GM04504 (cell line): Measurements from ENCODE around the gene CNOT6L.

Experiments
- DNase-seq: peaks from one replicate; pipeline ENCODE4 v3.0.0-alpha.2; 2012; ENCODE audit warnings: low read depth

CNOT6L gene

GRCh38 chr4:77820649-77821561, 1.7 kb upstream of the CNOT6L start:
- no peak for DNase-seq

DNA sequence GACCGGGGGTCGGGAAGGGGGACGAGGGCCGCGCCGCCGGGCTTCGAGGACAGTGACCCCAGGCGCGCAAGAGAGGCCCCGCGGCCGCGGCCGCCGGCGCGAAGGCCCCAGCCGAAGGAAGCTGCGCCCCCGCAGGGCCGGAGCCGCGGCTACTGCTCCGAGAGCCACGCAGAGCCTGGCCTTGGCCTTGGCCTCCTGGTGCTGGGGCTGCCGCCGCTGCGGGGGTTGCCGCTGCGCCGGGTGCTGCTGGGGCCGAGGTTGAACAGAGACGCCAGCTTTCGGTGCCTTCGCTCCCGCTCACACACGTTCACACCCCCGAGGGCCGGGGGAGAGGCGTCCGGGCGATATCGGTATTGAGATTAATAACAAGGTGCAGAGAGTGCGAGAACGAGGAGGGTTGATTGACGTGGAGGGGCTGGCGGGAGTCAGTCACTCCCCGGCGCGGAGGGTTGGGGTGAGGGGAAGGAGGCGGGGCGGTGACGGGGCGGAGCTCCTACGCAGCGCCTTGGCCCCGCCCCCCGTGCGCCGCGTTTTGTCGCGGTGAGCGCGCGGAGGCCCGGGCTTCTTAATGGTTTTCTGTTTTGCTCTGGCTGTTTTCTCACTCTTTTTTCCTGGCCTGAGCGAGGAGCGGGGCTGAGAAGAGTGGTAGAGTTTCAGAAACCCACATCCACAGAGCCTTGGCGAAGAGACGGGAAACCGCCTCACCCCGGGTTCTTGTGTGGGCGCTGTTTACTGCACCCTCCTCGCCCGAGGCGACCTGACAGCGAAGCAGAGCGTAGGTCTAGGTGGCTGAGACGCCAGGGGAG, 878 bp upstream of the CNOT6L start:
- DNase-seq, result peak; percentile 55

- no peak for DNase-seq
Observed at GRCh38 chr4:77819404-77819842, 255 bp upstream of the CNOT6L start.

DNA sequence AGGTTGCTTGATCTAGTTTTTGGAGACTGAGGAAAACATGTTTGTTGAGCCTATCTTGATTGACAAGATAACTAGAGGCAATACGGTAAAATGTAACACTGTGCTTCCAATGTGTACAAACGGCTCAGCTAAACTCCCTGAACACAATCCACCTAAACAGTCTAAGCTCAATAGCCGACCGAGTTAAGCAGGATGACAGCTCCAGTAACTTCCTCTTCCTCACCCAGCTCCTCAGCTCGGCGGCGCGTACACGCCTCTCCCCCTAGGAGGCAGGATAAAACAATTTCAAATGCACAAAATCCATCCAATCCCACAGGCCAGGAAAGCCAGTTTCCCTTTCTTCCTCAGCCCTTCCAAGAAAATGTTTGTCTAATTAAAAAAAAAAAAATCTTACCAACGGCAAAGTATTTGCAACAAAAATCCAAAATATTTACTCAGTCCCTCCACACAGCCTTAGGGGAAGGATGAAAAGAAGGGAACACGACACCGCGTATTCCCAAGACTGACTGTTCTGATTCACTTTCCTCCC, 1.0 kb downstream of the CNOT6L start:
- peak; percentile 50 for DNase-seq

DNA sequence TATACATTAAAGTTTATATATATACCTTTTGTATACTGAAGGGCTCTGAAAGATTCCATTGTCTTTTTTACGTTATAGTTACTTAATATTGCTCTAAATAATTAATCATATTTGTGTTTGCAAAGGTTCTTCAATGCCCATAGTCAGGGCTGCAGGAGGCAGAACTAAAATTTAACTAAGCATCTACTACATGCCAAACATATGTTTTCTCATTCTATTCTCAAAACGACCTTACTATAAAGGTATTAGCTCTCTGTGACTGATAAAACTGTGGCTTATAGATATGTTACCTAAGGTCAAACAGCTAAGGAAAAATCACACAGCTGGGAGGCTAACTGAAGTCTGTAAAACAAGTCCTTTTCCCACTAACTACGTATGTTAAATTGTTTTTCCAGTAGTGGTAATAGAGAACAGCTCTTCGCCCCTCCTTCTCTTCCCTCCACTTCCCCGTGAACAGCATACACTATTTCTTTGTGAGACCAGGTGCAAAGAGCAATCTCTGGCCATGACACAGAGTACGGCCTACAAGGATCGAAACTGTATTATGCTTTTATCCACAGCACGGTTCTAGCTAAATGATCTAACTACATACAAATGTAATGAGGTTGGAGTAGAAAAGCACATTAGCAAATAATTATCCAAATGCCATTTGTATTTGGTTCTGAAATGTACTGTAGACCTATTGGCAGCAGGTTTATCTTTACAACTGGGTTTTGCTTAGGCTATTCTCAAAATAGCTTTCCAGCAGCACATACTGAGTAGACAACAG, 1.7 kb downstream of the CNOT6L start:
- DNase-seq, result no peak

- no peak for DNase-seq
Observed at GRCh38 chr4:77816546-77816945, 2.6 kb downstream of the CNOT6L start.

DNA sequence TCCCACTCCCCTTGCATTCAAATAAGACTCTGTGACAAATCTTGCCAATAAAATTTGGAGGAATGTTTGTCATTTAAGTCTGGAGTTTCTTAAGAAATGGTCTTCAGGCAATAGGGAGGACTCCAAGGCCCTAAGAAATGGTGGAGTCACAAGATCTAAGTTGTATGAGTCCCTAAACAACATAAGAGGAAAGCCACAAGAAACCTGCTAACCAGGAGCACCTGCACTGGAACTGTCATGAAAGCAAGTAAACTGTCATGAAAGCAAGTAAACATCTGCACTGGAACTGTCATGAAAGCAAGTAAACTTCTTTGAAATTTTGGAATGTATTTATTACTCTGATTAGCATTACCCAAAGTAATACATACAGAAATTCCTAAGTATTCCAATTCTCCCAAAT, 3.5 kb downstream of the CNOT6L start:
- no peak for DNase-seq

DNA sequence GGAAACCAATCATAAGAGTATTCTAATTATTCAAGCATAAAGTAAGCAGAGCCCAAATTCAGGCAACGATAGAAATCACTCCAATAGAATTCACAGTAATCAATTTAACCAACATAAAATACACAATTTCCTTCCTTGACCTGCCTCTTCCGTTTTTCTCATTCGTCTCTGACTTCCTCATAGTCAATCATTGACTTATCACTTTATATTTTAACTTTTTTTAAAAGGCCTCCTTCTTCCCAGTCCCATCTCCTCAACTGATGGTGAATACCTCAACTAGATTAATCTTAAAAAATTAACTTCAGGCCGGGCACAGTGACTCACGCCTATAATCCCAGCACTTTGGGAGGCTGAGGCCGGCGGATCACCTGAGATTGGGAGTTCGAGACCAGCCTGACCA, 13.3 kb downstream of the CNOT6L start:
- no peak for DNase-seq

- DNase-seq, result no peak
Observed at GRCh38 chr4:77804471-77804870, 14.7 kb downstream of the CNOT6L start.

DNA sequence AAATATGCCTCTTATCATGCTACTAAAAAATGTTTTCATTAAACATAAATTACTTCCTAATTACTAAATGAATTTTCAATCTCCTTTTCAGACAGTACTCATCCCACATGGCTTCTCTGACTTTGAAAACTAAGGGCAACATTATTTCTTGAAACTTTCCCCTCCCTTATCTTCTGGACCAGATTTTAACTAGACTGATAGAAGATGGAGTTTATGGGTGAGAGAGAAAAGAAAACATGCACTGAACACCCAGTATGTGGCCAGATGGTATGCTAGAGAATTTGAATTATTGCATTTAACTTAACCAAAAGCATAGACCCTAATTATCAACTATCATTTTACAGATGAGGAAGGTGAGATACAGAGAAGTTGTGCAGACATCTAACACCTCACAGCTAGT, 16.8 kb downstream of the CNOT6L start:
- DNase-seq, result no peak

- DNase-seq, result no peak
Observed at GRCh38 chr4:77801260-77801608, 17.9 kb downstream of the CNOT6L start.

GRCh38 chr4:77800483-77801259, 18.5 kb downstream of the CNOT6L start:
- DNase-seq, result no peak

DNA sequence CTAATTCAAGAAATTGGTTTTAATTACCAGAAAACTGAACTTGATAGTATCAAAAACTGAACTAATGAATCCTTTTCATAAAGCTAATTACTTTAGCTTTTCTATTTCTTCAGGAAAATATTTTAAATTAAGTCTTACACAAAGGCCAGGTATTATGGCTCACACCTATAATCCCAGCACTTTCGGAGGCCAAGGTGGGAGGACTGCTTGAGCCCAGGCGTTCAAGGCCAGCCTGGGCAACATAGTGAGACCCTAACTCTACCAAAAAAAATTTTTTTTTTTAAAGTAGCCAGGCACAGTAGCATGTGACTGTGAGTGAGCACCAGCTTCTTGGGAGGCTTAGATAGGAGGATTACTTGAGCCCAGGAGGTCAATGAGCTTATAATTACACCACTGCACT, 19.1 kb downstream of the CNOT6L start:
- no peak for DNase-seq

DNA sequence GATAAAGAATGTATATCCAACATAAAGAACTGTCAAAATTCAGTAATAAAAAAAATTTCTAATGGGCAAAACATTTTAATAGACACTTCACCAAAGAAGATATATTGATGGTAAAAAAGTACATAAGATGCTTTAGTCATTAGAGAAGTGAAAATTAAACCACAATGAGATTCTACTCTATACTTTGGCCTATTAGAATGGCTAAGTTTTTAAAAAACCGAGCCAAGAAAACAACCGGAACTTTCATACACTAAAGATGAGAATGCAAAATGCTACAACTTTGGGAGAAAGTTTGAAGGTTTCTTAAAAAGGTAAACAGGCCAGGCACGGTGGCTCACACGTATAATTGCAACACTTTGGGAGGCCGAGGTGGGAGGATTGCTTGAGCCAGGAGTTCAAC, 20.8 kb downstream of the CNOT6L start:
- no peak for DNase-seq

DNA sequence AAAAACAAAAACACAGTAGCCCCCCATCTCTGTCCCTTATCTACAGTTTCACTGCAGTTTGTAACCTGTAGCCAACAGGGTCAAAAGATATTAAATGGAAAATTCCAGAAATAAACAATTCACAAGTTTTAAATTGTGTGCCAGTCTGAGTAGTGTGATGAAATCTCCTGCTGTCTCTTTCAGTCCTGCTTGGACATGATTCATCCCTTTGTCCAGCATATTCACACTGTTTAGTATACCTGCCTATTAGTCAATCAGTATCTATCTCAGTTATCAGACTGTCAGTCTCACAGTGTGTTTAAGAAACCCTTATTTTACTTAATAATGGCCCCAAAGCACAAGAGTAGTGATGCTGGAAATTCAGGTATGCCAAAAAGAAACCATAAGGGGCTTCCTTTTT, 21.9 kb downstream of the CNOT6L start:
- no peak for DNase-seq

GRCh38 chr4:77795326-77795725, 23.8 kb downstream of the CNOT6L start:
- no peak for DNase-seq

DNA sequence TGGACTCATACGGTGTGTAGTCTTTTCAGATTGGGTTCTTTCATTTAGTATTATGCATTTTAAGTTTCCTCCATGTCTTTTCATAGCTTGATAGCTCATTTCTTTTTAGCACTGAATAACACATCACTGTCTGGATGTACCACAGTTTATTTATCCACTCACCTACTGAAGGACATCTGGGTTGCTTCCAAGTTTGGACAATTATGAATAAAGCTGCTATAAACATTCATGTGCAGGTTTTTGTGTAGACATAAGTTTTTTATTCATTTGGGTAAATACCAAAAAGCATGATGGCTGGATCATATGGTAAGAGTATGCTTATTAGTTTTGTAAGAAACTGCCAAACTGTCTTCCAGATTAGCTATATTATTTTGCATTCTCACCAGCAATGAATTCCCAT, 29.0 kb downstream of the CNOT6L start:
- no peak for DNase-seq

GRCh38 chr4:77788990-77789389, 30.2 kb downstream of the CNOT6L start:
- no peak for DNase-seq

DNA sequence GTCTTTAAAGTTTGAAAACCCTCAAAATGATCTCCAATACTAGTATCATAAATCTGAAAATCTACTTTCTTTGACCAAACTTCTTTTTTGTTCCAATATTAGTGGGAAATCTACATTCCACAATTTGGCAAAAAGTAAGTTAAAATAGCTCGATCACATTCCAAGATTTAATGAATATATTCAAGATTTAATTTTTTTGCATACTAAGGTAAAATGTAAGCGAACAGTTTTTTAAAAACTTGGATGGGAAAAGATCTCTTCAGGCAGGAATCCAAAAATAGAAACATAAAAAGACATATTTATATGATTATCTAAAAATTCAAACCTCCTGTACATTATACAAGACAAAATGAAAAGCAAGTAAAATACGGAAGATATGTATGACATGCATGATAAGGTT, 31.2 kb downstream of the CNOT6L start:
- no peak for DNase-seq

DNA sequence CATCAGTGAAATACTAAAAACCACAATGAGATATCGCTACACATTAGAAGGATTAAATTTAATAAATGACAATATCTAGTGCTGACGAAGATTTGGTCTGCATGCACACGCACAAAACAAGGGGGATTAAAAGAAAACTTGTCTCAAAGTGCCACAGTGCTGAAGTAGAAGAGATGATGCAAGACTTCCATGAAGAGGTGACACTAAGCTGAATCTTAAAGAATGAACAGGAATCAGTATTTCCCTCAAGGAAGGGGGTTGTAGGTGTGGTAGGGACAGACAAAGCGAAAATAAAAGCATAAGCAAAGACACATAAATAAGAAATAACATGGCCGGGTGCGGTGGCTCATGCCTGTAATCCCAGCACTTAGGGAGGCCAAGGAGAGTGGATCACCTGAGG, 33.5 kb downstream of the CNOT6L start:
- DNase-seq, result no peak

- DNase-seq, result no peak
Observed at GRCh38 chr4:77783895-77784294, 35.3 kb downstream of the CNOT6L start.
